ENCODE data around the gene GADL1.

The GADL1 gene

GRCh38 chr3:30775040-30775439, 119.4 kb downstream of the GADL1 start:
- Histone ChIP-seq H3K79me2 (ENCODE audit: low read length) (no peaks in the 10 kb centered on the region), H3K9ac (ENCODE audit: low read length) (no peak overlapping the region), H3F3A (ENCODE audit: insufficient read depth, low read length) (no peaks in the 10 kb centered on the region), H3K4me1 (ENCODE audit: low read length) (no peaks in the 10 kb centered on the region), H4K20me1 (ENCODE audit: insufficient read depth, low read length) (no peaks in the 10 kb centered on the region), H3K4me3 (ENCODE audit: low read length) (no peak overlapping the region), H3K9me2 (replicated peaks; ENCODE audit: insufficient read depth, low read length) (no peaks in the 10 kb centered on the region), H2AFZ (ENCODE audit: low read length) (no peak overlapping the region), H3K9me3 (replicated peaks; ENCODE audit: insufficient read depth, low read length) (no peaks in the 10 kb centered on the region), H3K27me3 (replicated peaks; ENCODE audit: insufficient read depth, low read length) (no peaks in the 10 kb centered on the region), H3K4me2 (ENCODE audit: low read depth, low read length) (no peak overlapping the region), H3K36me3 (replicated peaks; ENCODE audit: insufficient read depth, low read length) (no peaks in the 10 kb centered on the region), H3K27ac (ENCODE audit: low read length) (no peak overlapping the region)
- TF ChIP-seq CTCF (IDR thresholded peaks at IDR 0.05; ENCODE audit: low read length) (no peak), EZH2phosphoT487 (IDR thresholded peaks at IDR 0.05; ENCODE audit: low read length) (no peak), EZH2 (optimal IDR thresholded peaks at IDR 0.05; ENCODE audit: low read depth, low read length) (no peak)
- no peak for DNase-seq

GRCh38 chr3:30774062-30774461, 120.4 kb downstream of the GADL1 start:
- H3K9me3 ChIP-seq (replicated peaks; ENCODE audit: insufficient read depth, low read length) = no peaks in the 10 kb centered on the region
- H3K36me3 ChIP-seq (replicated peaks; ENCODE audit: insufficient read depth, low read length) = no peaks in the 10 kb centered on the region
- no peaks in the 10 kb centered on the region for H4K20me1 ChIP-seq (ENCODE audit: insufficient read depth, low read length)
- no peak overlapping the region for H2AFZ ChIP-seq (ENCODE audit: low read length)
- no peak overlapping the region for H3K4me2 ChIP-seq (ENCODE audit: low read depth, low read length)
- TF ChIP-seq EZH2 (optimal IDR thresholded peaks at IDR 0.05; ENCODE audit: low read depth, low read length) (no peak), EZH2phosphoT487 (IDR thresholded peaks at IDR 0.05; ENCODE audit: low read length) (no peak), CTCF (IDR thresholded peaks at IDR 0.05; ENCODE audit: low read length) (no peak)
- DNase-seq = no peak
- no peak overlapping the region for H3K9ac ChIP-seq (ENCODE audit: low read length)
- no peaks in the 10 kb centered on the region for H3K4me1 ChIP-seq (ENCODE audit: low read length)
- no peaks in the 10 kb centered on the region for H3K27me3 ChIP-seq (replicated peaks; ENCODE audit: insufficient read depth, low read length)
- H3K9me2 ChIP-seq (replicated peaks; ENCODE audit: insufficient read depth, low read length) = no peaks in the 10 kb centered on the region
- H3F3A ChIP-seq (ENCODE audit: insufficient read depth, low read length) = no peaks in the 10 kb centered on the region
- H3K4me3 ChIP-seq (ENCODE audit: low read length) = no peak overlapping the region
- H3K79me2 ChIP-seq (ENCODE audit: low read length) = no peaks in the 10 kb centered on the region
- H3K27ac ChIP-seq (ENCODE audit: low read length) = no peak overlapping the region

GRCh38 chr3:30770387-30770786, 124.1 kb downstream of the GADL1 start:
- Histone ChIP-seq H4K20me1 (ENCODE audit: insufficient read depth, low read length) (no peaks in the 10 kb centered on the region), H3K79me2 (ENCODE audit: low read length) (no peaks in the 10 kb centered on the region), H3K27ac (ENCODE audit: low read length) (no peak overlapping the region), H3K4me1 (ENCODE audit: low read length) (no peaks in the 10 kb centered on the region), H3K9me3 (replicated peaks; ENCODE audit: insufficient read depth, low read length) (no peaks in the 10 kb centered on the region), H2AFZ (ENCODE audit: low read length) (no peak overlapping the region), H3K4me3 (ENCODE audit: low read length) (no peak overlapping the region), H3K4me2 (ENCODE audit: low read depth, low read length) (no peak overlapping the region), H3F3A (ENCODE audit: insufficient read depth, low read length) (no peaks in the 10 kb centered on the region), H3K9me2 (replicated peaks; ENCODE audit: insufficient read depth, low read length) (no peaks in the 10 kb centered on the region), H3K27me3 (replicated peaks; ENCODE audit: insufficient read depth, low read length) (no peaks in the 10 kb centered on the region), H3K36me3 (replicated peaks; ENCODE audit: insufficient read depth, low read length) (no peaks in the 10 kb centered on the region), H3K9ac (ENCODE audit: low read length) (no peak overlapping the region)
- TF ChIP-seq CTCF (IDR thresholded peaks at IDR 0.05; ENCODE audit: low read length) (no peak), EZH2 (optimal IDR thresholded peaks at IDR 0.05; ENCODE audit: low read depth, low read length) (no peak), EZH2phosphoT487 (IDR thresholded peaks at IDR 0.05; ENCODE audit: low read length) (no peak)
- no peak for DNase-seq
